Measurements from ENCODE around the gene IFIT1B. TPM values are rescaled to one million over a fixed set of nuclear protein-coding genes. Genes with fewer than 3 reads are reported as not detected.

IFIT1B gene
- total RNA-seq, 2 experiments from 2014 or later: 0.11 to 0.14 TPM

DNA sequence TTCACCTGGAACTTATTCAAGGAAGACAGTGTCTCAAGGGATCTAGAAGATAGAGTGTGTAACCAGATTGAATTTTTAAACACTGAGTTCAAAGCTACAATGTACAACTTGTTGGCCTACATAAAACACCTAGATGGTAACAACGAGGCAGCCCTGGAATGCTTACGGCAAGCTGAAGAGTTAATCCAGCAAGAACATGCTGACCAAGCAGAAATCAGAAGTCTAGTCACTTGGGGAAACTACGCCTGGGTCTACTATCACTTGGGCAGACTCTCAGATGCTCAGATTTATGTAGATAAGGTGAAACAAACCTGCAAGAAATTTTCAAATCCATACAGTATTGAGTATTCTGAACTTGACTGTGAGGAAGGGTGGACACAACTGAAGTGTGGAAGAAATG is 39.1 kb upstream of the IFIT1B start:
- Histone ChIP-seq H3K36me3 (ENCODE audit: insufficient read depth, low read length) (peaks cover 6% of the 10 kb centered on the region), H3K9me3 (ENCODE audit: control insufficient read depth in 1 of 2, insufficient read depth in 1 of 2, low read length in 2 of 2) (no peaks in the 10 kb centered on the region), H3K4me3 (ENCODE audit: low read length) (no peak overlapping the region), H3K4me1 (ENCODE audit: insufficient read depth, low read length) (peaks cover 26% of the 10 kb centered on the region), H3K27ac (ENCODE audit: low read depth in 1 of 2, low read length in 2 of 2) (no peak overlapping the region), H3K27me3 (ENCODE audit: control insufficient read depth in 1 of 2, insufficient read depth in 2 of 2, low read length in 2 of 2) (no peaks in the 10 kb centered on the region)
- POLR2A ChIA-PET: interaction anchor here (1.0 to 1.7 kb wide), 3 partner anchors 14 to 37 kb away, joined by 3 to 7 read pairs (median 4); partner anchors contain the start of gene IFIT2
- H3K36me3 Mint-ChIP-seq (ENCODE audit: low read depth): peaks cover 41% of the 10 kb centered on the region
- no peaks in the 10 kb centered on the region for H3K27me3 Mint-ChIP-seq
- CTCF ChIA-PET: no interaction called here
- H3K4me1 Mint-ChIP-seq (ENCODE audit: low read depth): peaks cover 38% of the 10 kb centered on the region
- intact Hi-C loops (cut with DNase I, micrococcal nuclease): loop anchor here in 1 of 2 experiments (5.0 kb wide), 1 partner anchor 74 kb away; the partner anchor contains the start of gene IFIT5
- DNase-seq: no peak
- no peak for ATAC-seq (ENCODE audit: poor library complexity)
- no peaks in the 10 kb centered on the region for H3K9me3 Mint-ChIP-seq
- H3K27ac Mint-ChIP-seq: no peak overlapping the region
- TF ChIP-seq, protein P1, sequence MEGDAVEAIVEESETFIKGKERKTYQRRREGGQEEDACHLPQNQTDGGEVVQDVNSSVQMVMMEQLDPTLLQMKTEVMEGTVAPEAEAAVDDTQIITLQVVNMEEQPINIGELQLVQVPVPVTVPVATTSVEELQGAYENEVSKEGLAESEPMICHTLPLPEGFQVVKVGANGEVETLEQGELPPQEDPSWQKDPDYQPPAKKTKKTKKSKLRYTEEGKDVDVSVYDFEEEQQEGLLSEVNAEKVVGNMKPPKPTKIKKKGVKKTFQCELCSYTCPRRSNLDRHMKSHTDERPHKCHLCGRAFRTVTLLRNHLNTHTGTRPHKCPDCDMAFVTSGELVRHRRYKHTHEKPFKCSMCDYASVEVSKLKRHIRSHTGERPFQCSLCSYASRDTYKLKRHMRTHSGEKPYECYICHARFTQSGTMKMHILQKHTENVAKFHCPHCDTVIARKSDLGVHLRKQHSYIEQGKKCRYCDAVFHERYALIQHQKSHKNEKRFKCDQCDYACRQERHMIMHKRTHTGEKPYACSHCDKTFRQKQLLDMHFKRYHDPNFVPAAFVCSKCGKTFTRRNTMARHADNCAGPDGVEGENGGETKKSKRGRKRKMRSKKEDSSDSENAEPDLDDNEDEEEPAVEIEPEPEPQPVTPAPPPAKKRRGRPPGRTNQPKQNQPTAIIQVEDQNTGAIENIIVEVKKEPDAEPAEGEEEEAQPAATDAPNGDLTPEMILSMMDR (IDR thresholded peaks at IDR 0.05): no peak
- no peak overlapping the region for H3K4me3 Mint-ChIP-seq

DNA sequence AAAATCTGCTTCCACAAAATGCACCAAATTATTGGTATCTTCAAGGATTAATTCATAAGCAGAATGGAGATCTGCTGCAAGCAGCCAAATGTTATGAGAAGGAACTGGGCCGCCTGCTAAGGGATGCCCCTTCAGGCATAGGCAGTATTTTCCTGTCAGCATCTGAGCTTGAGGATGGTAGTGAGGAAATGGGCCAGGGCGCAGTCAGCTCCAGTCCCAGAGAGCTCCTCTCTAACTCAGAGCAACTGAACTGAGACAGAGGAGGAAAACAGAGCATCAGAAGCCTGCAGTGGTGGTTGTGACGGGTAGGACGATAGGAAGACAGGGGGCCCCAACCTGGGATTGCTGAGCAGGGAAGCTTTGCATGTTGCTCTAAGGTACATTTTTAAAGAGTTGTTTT is 38.0 kb upstream of the IFIT1B start:
- POLR2A ChIA-PET: interaction anchor here (1.9 kb wide), 1 partner anchor 38 kb away, joined by 8 read pairs; the partner anchor contains the start of gene IFIT2
- no peak overlapping the region for H3K27ac Mint-ChIP-seq
- H3K4me3 Mint-ChIP-seq: no peak overlapping the region

DNA sequence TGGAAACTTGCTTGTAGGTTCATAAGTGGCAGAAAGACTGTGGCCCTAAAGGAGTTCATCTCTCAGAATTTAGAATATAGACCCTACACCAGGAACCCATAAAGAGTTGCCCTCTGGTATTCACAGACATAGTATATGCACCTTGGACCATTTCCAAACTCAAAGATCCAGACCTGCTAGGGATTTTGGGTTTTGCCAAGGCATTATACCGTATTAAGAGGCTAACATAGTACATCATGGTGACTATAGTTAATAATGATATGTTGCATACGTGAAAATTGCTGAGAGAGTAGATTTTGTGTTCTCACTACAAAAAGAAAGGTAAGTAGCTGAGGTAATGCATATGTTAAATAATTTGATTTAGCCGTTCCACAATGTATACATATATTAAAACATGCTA is 36.2 kb upstream of the IFIT1B start:
- Mint-ChIP-seq H3K27me3 (no peaks in the 10 kb centered on the region), H3K9me3 (no peaks in the 10 kb centered on the region), H3K27ac (no peak overlapping the region), H3K4me1 (ENCODE audit: low read depth) (peaks cover 13% of the 10 kb centered on the region), H3K36me3 (ENCODE audit: low read depth) (peaks cover 41% of the 10 kb centered on the region), H3K4me3 (no peak overlapping the region)
- peaks cover 7% of the 10 kb centered on the region for H3K4me1 ChIP-seq (ENCODE audit: insufficient read depth, low read length)
- ChIA-PET CTCF (interaction anchor here (0.9 kb wide), 1 partner anchor 28 kb away, joined by 4 read pairs; no protein-coding TSS in a partner anchor), POLR2A (no interaction called here)
- no peak overlapping the region for H3K27ac ChIP-seq (ENCODE audit: low read depth in 1 of 2, low read length in 2 of 2)
- H3K4me3 ChIP-seq (ENCODE audit: low read length): no peak overlapping the region
- no peaks in the 10 kb centered on the region for H3K27me3 ChIP-seq (ENCODE audit: control insufficient read depth in 1 of 2, insufficient read depth in 2 of 2, low read length in 2 of 2)
- ATAC-seq (ENCODE audit: poor library complexity) (no peak), DNase-seq (no peak)
- H3K36me3 ChIP-seq (ENCODE audit: insufficient read depth, low read length): peaks cover 6% of the 10 kb centered on the region
- TF ChIP-seq, protein P1 (IDR thresholded peaks at IDR 0.05): no peak
- H3K9me3 ChIP-seq (ENCODE audit: control insufficient read depth in 1 of 2, insufficient read depth in 1 of 2, low read length in 2 of 2): no peaks in the 10 kb centered on the region
- intact Hi-C loops (cut with DNase I, micrococcal nuclease): no loop called here

More for the DNA sequence above, 38.0 kb upstream of the IFIT1B start:
- CTCF ChIA-PET: no interaction called here
- no peak overlapping the region for H3K27ac ChIP-seq (ENCODE audit: low read depth in 1 of 2, low read length in 2 of 2)
- no peak overlapping the region for H3K4me3 ChIP-seq (ENCODE audit: low read length)
- H3K9me3 ChIP-seq (ENCODE audit: control insufficient read depth in 1 of 2, insufficient read depth in 1 of 2, low read length in 2 of 2): no peaks in the 10 kb centered on the region
- H3K36me3 ChIP-seq (ENCODE audit: insufficient read depth, low read length): peaks cover 6% of the 10 kb centered on the region
- H3K4me1 ChIP-seq (ENCODE audit: insufficient read depth, low read length): peaks cover 14% of the 10 kb centered on the region
- Mint-ChIP-seq H3K4me1 (ENCODE audit: low read depth) (peaks cover 31% of the 10 kb centered on the region), H3K27me3 (no peaks in the 10 kb centered on the region), H3K36me3 (ENCODE audit: low read depth) (peaks cover 41% of the 10 kb centered on the region), H3K9me3 (no peaks in the 10 kb centered on the region)
- DNase-seq (no peak), ATAC-seq (ENCODE audit: poor library complexity) (no peak)
- H3K27me3 ChIP-seq (ENCODE audit: control insufficient read depth in 1 of 2, insufficient read depth in 2 of 2, low read length in 2 of 2): no peaks in the 10 kb centered on the region
- TF ChIP-seq, protein P1 (IDR thresholded peaks at IDR 0.05): no peak
- intact Hi-C loops (cut with DNase I, micrococcal nuclease): loop anchor here in 1 of 2 experiments (5.0 kb wide), 1 partner anchor 72 kb away; the partner anchor contains the start of gene IFIT5

Data from CD4-positive, alpha-beta T cell (primary cell).